ENCODE results near the gene CBLC.

DNA sequence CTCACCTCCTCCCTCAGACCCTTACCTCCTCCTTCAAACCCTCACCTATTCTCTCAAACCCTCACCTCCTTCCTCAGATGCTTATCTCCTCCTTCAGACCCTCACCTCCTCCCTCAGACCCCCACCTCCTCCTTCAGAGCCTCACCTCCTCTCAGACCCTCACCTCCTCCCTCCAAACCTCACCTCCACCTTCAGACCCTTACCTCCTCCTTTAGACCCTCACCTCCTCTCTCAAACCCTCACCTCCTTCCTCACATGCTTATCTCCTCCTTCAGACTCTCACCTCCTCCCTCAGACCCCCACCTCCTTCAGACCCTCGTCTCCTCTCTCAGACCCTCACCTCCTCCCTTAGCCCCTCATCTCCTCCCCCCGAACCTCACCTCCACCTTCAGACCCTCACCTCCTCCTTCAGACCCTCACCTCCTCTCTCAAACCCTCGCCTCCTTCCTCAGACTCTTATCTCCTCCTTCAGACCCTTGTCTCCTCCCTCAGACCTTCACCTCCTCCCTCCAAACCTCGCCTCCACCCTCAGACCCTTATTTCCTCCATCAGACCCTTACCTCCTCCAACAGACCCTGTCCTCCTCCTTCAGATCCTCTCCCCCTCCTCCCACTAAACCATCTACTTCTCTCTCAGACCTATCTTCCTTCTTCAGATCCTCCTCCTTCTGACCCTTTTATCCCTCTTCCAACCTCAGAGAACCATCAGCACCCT lies 31.6 kb upstream of the CBLC start:
- TF ChIP-seq, protein P1, sequence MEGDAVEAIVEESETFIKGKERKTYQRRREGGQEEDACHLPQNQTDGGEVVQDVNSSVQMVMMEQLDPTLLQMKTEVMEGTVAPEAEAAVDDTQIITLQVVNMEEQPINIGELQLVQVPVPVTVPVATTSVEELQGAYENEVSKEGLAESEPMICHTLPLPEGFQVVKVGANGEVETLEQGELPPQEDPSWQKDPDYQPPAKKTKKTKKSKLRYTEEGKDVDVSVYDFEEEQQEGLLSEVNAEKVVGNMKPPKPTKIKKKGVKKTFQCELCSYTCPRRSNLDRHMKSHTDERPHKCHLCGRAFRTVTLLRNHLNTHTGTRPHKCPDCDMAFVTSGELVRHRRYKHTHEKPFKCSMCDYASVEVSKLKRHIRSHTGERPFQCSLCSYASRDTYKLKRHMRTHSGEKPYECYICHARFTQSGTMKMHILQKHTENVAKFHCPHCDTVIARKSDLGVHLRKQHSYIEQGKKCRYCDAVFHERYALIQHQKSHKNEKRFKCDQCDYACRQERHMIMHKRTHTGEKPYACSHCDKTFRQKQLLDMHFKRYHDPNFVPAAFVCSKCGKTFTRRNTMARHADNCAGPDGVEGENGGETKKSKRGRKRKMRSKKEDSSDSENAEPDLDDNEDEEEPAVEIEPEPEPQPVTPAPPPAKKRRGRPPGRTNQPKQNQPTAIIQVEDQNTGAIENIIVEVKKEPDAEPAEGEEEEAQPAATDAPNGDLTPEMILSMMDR (IDR thresholded peaks at IDR 0.05): no peak
- TF ChIP-seq POLR2AphosphoS5 (IDR thresholded peaks at IDR 0.05; ENCODE audit: low read depth, low read length) (no peak), SIN3A (IDR thresholded peaks at IDR 0.05; ENCODE audit: borderline replicate concordance, insufficient read depth, low read depth, low read length) (no peak), TCF7L2 (IDR thresholded peaks at IDR 0.05; ENCODE audit: low read depth, low read length) (no peak)
- TF ChIP-seq, protein P2, sequence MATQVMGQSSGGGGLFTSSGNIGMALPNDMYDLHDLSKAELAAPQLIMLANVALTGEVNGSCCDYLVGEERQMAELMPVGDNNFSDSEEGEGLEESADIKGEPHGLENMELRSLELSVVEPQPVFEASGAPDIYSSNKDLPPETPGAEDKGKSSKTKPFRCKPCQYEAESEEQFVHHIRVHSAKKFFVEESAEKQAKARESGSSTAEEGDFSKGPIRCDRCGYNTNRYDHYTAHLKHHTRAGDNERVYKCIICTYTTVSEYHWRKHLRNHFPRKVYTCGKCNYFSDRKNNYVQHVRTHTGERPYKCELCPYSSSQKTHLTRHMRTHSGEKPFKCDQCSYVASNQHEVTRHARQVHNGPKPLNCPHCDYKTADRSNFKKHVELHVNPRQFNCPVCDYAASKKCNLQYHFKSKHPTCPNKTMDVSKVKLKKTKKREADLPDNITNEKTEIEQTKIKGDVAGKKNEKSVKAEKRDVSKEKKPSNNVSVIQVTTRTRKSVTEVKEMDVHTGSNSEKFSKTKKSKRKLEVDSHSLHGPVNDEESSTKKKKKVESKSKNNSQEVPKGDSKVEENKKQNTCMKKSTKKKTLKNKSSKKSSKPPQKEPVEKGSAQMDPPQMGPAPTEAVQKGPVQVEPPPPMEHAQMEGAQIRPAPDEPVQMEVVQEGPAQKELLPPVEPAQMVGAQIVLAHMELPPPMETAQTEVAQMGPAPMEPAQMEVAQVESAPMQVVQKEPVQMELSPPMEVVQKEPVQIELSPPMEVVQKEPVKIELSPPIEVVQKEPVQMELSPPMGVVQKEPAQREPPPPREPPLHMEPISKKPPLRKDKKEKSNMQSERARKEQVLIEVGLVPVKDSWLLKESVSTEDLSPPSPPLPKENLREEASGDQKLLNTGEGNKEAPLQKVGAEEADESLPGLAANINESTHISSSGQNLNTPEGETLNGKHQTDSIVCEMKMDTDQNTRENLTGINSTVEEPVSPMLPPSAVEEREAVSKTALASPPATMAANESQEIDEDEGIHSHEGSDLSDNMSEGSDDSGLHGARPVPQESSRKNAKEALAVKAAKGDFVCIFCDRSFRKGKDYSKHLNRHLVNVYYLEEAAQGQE (IDR thresholded peaks at IDR 0.05; ENCODE audit: insufficient read depth in 1 of 2, low read depth in 2 of 2, low read length in 1 of 2): no peak
